ENCODE measurements around the gene HES6.

Gene HES6

DNA sequence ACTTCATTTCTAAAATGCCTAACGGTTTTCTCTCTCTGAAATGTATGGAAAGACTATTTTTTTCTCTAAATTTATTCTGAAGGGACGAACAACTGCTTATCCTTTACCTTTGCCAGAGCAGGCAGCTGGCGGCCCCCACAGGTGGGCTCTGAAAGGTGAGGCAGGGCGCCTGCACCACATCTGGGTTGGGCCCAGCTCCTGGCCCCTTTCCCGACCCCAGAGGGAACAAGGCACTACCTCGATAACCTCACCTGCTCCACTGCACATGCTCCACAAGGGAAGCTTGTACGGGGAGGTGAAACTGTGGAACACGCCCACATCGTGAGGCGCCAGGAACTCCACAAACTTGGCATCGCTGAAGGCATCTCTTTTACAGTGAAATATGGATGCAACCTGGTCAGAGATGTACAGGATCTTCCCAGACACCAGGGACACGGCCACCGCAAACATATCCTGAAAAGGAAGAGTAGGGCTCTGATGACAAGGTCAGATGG is 31.3 kb upstream of the HES6 start:
- no peaks in the 10 kb centered on the region for H3K27me3 ChIP-seq (ENCODE audit: insufficient read depth, low read length)
- no peaks in the 10 kb centered on the region for H3K9me3 ChIP-seq (ENCODE audit: insufficient read depth, low read depth, low read length)
- no peak overlapping the region for H3K4me3 ChIP-seq (ENCODE audit: low read length)
- H3K36me3 ChIP-seq (ENCODE audit: insufficient read depth, low read depth, low read length) = peaks cover 27% of the 10 kb centered on the region; the same call in 1 of the 2 replicates
- H3K27ac ChIP-seq (ENCODE audit: low read length) = no peak overlapping the region
- H3K9ac ChIP-seq (ENCODE audit: low read depth, low read length) = no peak overlapping the region
- H3K4me1 ChIP-seq (ENCODE audit: insufficient read depth, low read length) = no peaks in the 10 kb centered on the region; the same call in 1 of the 2 replicates

DNA sequence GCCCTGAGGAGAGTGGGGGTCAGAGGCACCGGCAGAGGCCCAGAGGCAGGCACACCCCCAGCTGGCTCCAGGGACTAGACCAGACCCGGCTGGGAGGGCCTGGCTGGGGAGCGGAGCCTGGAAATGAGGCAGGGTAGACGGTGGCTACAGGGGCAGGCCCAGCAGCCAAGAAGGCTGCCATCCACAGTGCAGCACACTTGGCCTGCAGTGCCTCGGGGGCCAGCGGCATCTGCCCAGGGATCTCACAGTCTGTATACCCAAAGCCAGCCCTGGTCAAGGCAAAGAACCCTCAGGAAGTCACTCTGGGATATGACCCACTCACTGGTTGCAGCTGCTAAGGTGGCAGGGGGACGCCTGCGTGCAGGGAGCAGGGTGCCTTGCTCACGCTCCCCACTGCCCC is 30.8 kb upstream of the HES6 start:
- Histone ChIP-seq H3K36me3 (ENCODE audit: insufficient read depth, low read depth, low read length) (peaks cover 23% of the 10 kb centered on the region; the same call in 1 of the 2 replicates), H3K4me1 (ENCODE audit: insufficient read depth, low read length) (no peaks in the 10 kb centered on the region; the same call in 1 of the 2 replicates), H3K9ac (ENCODE audit: low read depth, low read length) (no peak overlapping the region), H3K4me3 (ENCODE audit: low read length) (no peak overlapping the region), H3K27me3 (ENCODE audit: insufficient read depth, low read length) (no peaks in the 10 kb centered on the region), H3K9me3 (ENCODE audit: insufficient read depth, low read depth, low read length) (no peaks in the 10 kb centered on the region), H3K27ac (ENCODE audit: low read length) (no peak overlapping the region)

DNA sequence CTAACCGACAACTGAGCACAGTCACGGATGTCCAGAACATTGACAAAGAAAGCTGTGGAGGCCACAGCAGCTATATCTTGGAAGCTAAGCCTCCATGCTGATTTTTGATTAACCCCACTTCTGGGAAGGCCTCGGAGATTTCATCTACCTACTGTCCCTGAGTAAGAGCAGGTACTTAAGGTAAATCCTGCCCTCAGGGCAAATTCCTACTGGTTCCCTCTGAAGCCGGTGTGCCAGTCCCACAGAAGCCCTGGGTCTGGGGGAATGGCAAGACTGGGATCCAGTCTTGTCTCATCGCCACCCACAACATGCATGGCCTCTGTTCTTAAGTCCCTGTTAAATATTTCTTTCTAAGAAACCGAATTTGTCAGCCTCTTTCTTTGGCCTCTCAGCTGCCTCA is 29.9 kb upstream of the HES6 start:
- no peaks in the 10 kb centered on the region; the same call in 1 of the 2 replicates for H3K4me1 ChIP-seq (ENCODE audit: insufficient read depth, low read length)
- no peak overlapping the region for H3K9ac ChIP-seq (ENCODE audit: low read depth, low read length)
- no peak overlapping the region for H3K27ac ChIP-seq (ENCODE audit: low read length)
- peaks cover 14% of the 10 kb centered on the region; the same call in 1 of the 2 replicates for H3K36me3 ChIP-seq (ENCODE audit: insufficient read depth, low read depth, low read length)
- H3K4me3 ChIP-seq (ENCODE audit: low read length) = no peak overlapping the region
- no peaks in the 10 kb centered on the region for H3K9me3 ChIP-seq (ENCODE audit: insufficient read depth, low read depth, low read length)
- no peaks in the 10 kb centered on the region for H3K27me3 ChIP-seq (ENCODE audit: insufficient read depth, low read length)

DNA sequence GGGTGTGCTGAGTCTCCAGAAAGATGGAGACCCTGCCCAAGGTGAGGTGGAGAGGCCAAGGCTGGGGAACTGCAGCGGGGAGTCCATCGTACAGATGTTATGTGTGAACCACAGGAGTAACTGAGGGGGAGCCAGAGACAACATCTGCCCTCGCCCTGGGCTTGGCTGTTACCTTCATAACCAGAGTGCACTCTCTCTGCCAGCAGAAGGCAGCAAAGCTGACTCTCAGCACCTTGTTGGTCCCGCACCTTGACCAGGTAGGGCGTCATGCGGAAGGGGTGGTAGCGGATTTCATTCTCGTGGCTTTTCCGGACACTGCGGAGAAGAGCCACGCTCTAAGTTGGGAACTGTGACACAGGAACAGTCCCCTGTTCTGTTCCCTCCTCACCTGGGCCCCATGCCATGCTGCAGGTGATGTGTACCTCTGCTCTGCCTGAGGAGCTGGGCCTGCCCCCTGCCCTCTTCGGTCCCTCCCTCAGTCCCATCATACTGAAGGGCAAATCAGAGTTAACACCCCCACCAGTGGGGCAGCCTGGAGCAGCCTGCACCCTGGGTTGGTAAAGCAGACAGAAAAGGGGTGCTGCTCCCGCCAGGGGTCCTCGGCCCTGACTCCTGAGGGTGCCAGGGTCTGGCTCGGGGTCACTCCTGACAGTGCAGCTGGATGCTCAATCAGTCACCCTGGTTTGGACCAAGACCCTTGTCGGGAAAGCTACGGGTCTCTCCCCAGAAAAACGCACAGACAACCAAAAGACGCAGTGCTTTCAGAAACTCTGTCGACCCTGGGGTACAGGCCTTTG is 28.2 kb upstream of the HES6 start:
- H3K9me3 ChIP-seq (ENCODE audit: insufficient read depth, low read depth, low read length) = no peaks in the 10 kb centered on the region
- no peak overlapping the region for H3K9ac ChIP-seq (ENCODE audit: low read depth, low read length)
- H3K36me3 ChIP-seq (ENCODE audit: insufficient read depth, low read depth, low read length) = peaks cover 7% of the 10 kb centered on the region; the same call in 1 of the 2 replicates
- no peaks in the 10 kb centered on the region for H3K27me3 ChIP-seq (ENCODE audit: insufficient read depth, low read length)
- H3K4me3 ChIP-seq (ENCODE audit: low read length) = no peak overlapping the region
- H3K27ac ChIP-seq (ENCODE audit: low read length) = no peak overlapping the region
- no peaks in the 10 kb centered on the region; the same call in 1 of the 2 replicates for H3K4me1 ChIP-seq (ENCODE audit: insufficient read depth, low read length)

DNA sequence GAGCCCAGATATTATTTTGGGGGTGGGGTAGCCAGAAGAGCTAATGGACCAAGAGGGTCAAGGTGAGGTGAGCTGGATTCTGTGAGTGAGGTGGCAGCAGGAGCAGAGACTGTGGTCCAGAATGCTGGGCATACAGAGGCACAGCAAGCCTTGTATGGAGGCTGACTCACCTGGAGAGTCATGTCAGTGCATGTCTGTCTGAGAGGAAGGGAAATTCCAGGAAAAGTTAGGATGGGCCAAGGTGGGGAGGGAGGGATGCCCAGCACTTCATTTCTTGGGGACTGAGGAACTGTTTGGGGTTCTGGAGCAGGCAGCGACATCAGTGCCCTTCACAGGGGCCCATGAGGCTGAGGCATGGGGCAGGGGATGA is 27.5 kb upstream of the HES6 start:
- H3K27me3 ChIP-seq (ENCODE audit: insufficient read depth, low read length) = no peaks in the 10 kb centered on the region
- no peak overlapping the region for H3K27ac ChIP-seq (ENCODE audit: low read length)
- H3K9me3 ChIP-seq (ENCODE audit: insufficient read depth, low read depth, low read length) = no peaks in the 10 kb centered on the region
- H3K36me3 ChIP-seq (ENCODE audit: insufficient read depth, low read depth, low read length) = no peaks in the 10 kb centered on the region
- H3K4me3 ChIP-seq (ENCODE audit: low read length) = no peak overlapping the region
- H3K9ac ChIP-seq (ENCODE audit: low read depth, low read length) = no peak overlapping the region
- no peaks in the 10 kb centered on the region; the same call in 1 of the 2 replicates for H3K4me1 ChIP-seq (ENCODE audit: insufficient read depth, low read length)

DNA sequence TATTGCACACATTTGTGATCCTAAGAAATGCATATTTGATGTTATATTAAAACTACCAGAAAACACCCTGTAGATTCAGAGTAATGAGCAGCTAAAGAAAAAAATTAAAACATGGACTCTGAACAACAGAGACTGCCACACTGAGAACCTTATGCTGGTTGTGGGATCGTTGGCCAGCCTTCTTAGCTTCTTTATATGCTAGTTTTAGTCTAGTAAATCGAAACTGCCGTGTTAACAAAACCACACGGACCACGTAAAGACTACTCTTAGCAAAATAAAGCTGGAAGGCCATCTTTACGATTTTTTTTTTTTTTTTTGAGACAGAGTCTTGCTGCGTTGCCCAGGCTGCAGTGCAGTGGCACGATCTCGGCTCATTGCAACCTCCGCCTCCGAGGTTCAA is 25.8 kb upstream of the HES6 start:
- Histone ChIP-seq H3K36me3 (ENCODE audit: insufficient read depth, low read depth, low read length) (no peaks in the 10 kb centered on the region), H3K27ac (ENCODE audit: low read length) (no peak overlapping the region)

DNA sequence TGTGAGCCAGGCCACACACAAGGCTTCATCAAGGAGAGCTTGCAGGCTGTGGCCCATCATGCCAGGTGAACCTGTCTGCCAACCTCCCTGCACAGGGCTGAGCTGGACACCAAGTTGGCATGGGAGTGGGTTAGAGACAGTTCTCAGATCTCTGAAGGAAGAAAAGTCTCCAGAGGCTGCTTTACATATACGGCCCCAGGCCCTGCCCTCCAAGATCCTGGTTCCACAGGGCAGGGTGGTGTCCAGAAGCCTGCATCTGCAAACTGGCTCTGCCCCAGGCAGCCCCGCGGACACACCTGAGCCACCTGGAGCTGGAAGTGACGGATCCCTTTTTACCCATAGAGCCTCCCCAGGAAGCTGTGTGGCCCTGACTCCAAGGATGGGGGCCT is 24.2 kb upstream of the HES6 start:
- H3K36me3 ChIP-seq (ENCODE audit: insufficient read depth, low read depth, low read length) = no peaks in the 10 kb centered on the region
- no peak overlapping the region for H3K9ac ChIP-seq (ENCODE audit: low read depth, low read length)
- no peak overlapping the region for H3K4me3 ChIP-seq (ENCODE audit: low read length)
- no peaks in the 10 kb centered on the region for H3K9me3 ChIP-seq (ENCODE audit: insufficient read depth, low read depth, low read length)
- H3K4me1 ChIP-seq (ENCODE audit: insufficient read depth, low read length) = no peaks in the 10 kb centered on the region
- H3K27me3 ChIP-seq (ENCODE audit: insufficient read depth, low read length) = no peaks in the 10 kb centered on the region
- no peak overlapping the region for H3K27ac ChIP-seq (ENCODE audit: low read length)

More for the DNA sequence above, 25.8 kb upstream of the HES6 start:
- Histone ChIP-seq H3K9me3 (ENCODE audit: insufficient read depth, low read depth, low read length) (no peaks in the 10 kb centered on the region), H3K4me3 (ENCODE audit: low read length) (no peak overlapping the region), H3K27me3 (ENCODE audit: insufficient read depth, low read length) (no peaks in the 10 kb centered on the region), H3K4me1 (ENCODE audit: insufficient read depth, low read length) (no peaks in the 10 kb centered on the region; the same call in 1 of the 2 replicates), H3K9ac (ENCODE audit: low read depth, low read length) (no peak overlapping the region)

DNA sequence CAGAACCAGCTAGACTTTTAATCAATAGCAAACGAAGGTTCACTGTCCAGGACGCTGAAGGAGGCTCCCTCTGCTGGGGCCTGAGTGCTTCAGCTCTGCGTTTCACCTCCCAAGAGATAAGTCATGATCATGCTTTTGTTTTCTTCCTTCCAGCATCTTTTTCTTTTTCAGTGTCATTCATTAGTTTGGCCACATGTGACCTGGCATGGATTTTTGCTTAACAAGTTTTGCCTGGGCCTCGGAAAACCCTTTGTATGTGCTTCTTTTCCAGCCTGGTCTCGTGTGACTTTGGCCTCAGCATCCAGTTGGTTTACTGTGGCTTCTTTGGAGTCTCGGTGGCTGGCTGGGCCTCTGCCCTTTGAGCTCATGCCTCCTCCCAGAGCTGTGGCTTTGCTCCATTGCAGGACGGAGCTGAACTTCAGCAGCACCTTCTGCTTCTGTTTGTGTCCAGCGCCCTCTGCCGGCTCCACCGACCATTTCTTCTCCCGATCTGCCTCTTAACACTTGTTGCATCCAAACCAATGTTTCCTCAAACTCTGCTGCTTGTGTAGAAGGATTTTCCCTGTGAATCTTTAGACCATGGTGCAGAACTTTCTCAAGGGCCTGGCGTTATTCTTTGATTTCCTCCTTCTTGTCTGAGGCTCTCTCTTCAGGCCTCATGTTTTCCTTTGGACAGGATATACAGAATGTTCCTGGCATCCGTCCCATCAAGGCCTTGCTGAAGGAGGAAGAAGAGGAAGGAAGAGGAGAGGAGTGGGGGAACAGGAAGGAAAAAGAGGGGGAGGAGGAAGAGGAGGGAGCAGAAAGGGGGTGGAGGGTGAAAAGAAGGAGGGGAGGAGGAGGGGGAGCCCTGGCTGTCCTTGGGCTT is 23.6 kb upstream of the HES6 start:
- Histone ChIP-seq H3K36me3 (ENCODE audit: insufficient read depth, low read depth, low read length) (no peaks in the 10 kb centered on the region), H3K27ac (ENCODE audit: low read length) (no peak overlapping the region), H3K9me3 (ENCODE audit: insufficient read depth, low read depth, low read length) (no peaks in the 10 kb centered on the region), H3K4me3 (ENCODE audit: low read length) (no peak overlapping the region), H3K9ac (ENCODE audit: low read depth, low read length) (no peak overlapping the region), H3K27me3 (ENCODE audit: insufficient read depth, low read length) (no peaks in the 10 kb centered on the region), H3K4me1 (ENCODE audit: insufficient read depth, low read length) (no peaks in the 10 kb centered on the region)

DNA sequence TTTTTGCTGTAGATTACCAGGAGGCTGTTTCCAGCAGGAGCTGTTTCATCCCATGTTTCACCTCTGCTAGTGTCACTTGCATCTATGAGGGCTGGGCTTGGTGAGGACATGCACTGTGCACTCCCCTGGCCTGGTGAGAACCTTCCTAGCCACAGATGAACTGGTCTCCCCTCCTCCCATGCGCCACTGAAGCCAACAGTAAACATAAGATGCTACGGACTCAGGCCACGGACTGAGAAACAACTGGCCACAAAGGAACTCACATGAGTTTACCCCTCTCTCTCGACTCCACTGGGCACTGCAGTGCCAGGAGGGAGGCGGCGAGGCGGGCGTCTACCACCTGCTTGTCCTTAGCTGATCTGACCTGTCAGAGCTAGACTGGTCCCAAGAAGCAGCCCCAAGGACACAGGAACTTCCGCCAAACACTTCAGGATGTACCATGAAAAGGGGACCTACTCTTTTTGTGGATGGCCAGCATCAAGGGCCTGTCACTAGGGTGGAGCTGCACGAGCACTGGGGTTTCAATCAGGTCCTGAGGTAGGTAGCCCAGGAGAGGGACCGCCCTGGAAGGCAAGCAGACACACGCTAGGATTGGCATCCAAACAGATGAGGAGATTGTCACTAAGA is 22.8 kb upstream of the HES6 start:
- H3K9me3 ChIP-seq (ENCODE audit: insufficient read depth, low read depth, low read length) = no peaks in the 10 kb centered on the region
- no peak overlapping the region for H3K4me3 ChIP-seq (ENCODE audit: low read length)
- no peak overlapping the region for H3K9ac ChIP-seq (ENCODE audit: low read depth, low read length)
- no peaks in the 10 kb centered on the region for H3K4me1 ChIP-seq (ENCODE audit: insufficient read depth, low read length)
- H3K36me3 ChIP-seq (ENCODE audit: insufficient read depth, low read depth, low read length) = no peaks in the 10 kb centered on the region
- H3K27me3 ChIP-seq (ENCODE audit: insufficient read depth, low read length) = no peaks in the 10 kb centered on the region
- no peak overlapping the region for H3K27ac ChIP-seq (ENCODE audit: low read length)

DNA sequence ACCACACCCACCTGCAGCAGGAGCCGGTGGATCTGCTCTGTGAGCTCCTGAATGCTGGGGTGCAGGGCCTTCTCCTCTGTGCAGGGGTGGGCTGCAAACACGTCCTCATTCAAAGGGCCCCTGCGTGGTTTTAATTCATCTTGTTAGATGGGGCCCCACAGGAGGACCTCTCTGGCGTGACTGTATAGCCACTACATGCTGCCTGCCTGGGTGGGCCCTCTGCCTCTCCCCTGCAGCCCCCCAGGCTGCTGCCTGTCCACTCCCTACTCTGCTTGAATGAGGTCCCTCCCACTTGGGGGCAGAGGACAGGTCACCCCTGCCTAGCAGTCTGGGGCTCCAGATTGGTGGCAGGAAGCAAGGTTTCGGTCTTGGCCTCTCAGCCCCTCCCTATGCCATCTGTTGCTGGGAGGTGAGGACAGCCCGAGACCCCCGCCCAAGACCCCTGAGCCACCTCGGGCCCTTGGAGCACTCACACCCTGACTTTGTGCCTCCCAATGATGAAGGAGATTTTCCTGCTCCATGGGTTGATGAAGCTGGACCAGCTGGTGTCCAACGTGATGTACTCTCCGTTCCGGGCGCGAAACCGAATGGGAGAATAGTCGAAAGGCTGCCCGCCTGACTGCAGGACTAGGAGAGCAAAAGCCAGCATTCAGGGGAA is 22.0 kb upstream of the HES6 start:
- no peaks in the 10 kb centered on the region for H3K36me3 ChIP-seq (ENCODE audit: insufficient read depth, low read depth, low read length)
- H3K9ac ChIP-seq (ENCODE audit: low read depth, low read length) = no peak overlapping the region
- H3K9me3 ChIP-seq (ENCODE audit: insufficient read depth, low read depth, low read length) = no peaks in the 10 kb centered on the region
- no peaks in the 10 kb centered on the region for H3K4me1 ChIP-seq (ENCODE audit: insufficient read depth, low read length)
- no peaks in the 10 kb centered on the region for H3K27me3 ChIP-seq (ENCODE audit: insufficient read depth, low read length)
- no peak overlapping the region for H3K4me3 ChIP-seq (ENCODE audit: low read length)
- no peak overlapping the region for H3K27ac ChIP-seq (ENCODE audit: low read length)

DNA sequence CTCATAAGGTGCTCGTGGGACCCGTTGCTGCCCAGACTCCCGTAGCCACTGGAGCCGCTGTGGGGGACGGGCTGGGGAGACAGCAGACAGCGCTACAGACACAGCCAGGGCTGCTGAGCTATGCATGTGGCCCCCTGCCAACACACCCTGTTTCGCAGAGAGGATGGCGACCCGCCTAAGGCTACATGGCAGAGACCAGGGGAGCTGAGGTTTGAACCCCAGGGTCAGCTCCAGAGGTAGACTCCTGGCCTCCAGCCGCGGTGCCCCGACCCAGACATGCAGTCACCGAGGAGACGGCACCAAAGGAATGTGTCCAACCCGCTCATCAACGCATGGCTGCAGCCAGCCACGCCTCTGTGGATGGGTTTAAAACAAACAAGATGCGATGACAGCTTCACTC is 21.0 kb upstream of the HES6 start:
- Histone ChIP-seq H3K9me3 (ENCODE audit: insufficient read depth, low read depth, low read length) (no peaks in the 10 kb centered on the region), H3K27me3 (ENCODE audit: insufficient read depth, low read length) (no peaks in the 10 kb centered on the region), H3K4me1 (ENCODE audit: insufficient read depth, low read length) (no peaks in the 10 kb centered on the region), H3K9ac (ENCODE audit: low read depth, low read length) (no peak overlapping the region), H3K36me3 (ENCODE audit: insufficient read depth, low read depth, low read length) (peaks cover under 1% of the 10 kb centered on the region; the same call in 1 of the 2 replicates), H3K4me3 (ENCODE audit: low read length) (no peak overlapping the region), H3K27ac (ENCODE audit: low read length) (no peak overlapping the region)
